Right forelimb (tissue), 1 donor: Measurements from ENCODE around the gene TMEM253.
A peak's percentile ranks its signal among the peaks of the same experiment; 100 is the strongest.

Experiments
- DNase-seq: peaks from one replicate; pipeline ENCODE4 v3.0.0-alpha.2; 2018

The TMEM253 gene

DNA sequence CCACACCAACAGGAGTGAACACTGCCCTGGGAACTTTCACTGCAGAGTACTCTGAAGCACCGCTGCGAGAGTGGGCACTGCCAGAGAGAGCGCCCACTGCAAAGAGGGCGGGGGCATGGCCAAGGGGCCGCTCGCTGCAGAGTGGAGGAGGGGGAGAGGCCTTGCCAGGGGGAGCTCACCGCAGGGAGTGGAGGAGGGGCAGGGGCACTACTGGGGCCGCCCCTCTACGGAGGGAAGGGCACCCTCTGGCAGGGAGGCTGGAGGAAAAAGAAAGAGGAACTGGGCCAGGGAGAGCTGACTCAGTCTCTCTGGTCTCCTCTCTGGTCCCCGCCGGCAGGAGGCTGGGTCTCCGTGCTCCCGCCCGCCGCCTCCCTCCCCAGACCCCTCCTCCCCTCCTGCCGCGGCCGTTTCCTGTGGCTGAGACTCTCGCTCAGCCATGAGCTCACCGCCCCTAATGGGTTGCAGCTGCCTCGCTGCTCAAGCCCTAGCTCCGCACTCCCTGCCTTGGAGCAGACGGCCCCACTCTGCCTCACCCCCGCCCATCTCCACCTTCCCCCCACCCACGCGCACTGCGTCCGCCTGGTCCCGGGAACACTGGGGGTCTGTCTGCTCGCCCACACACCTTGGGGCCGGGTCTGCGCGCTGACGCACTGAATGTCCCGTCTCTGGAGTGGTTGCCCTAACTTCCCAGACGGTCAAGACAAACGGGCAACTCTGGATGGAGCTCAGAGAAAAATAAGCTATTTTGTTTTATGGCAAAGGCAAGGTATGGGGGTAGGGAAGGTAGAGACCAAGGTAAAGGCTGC, 29.4 kb upstream of the TMEM253 start:
- DNase-seq, result peak; percentile 95

DNA sequence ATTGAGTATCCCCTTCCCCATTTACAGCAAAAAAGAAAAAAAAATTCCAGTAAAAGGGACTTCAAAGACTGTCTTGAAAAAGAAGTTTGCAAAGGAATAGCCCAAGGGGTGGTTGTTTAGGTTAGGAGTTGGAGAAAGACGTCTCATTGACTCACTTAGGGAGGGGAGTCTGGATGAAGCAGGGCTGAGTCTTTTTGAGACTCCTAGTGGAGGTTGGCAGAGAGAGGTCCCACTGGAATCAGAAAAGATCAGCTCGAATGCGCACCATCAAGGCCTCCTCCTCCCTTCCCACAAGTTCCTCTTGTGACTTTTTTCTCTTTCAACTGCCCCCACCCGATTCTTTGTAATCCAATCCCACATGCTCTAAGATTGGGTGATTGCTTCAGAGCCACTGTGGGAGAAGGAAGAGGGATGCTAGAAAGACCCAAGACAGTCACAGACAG, 28.8 kb upstream of the TMEM253 start:
- no peak for DNase-seq

DNA sequence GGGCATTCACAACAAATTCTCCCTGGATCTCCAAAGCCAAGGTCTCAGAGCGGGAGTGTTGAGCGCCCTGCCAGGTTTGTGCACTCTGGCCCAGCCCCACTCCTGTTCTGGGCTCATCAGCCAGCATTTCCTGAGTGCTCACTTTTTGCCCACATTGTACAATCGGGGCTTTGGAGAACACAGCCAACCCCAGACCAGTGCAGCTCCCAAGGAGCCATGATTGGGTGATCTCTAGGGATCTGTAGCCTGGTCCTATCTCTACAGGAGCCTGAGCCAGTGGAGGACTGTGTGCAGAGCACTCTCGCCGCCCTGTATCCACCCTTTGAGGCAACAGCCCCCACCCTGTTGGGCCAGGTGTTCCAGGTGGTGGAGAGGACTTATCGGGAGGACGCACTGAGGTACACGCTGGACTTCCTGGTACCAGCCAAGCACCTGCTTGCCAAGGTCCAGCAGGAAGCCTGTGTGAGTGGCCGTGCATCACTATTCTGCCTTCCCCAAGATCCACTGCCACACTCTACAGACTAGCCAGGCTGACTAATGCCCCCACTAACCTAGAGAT, 28.0 kb upstream of the TMEM253 start:
- no peak for DNase-seq

DNA sequence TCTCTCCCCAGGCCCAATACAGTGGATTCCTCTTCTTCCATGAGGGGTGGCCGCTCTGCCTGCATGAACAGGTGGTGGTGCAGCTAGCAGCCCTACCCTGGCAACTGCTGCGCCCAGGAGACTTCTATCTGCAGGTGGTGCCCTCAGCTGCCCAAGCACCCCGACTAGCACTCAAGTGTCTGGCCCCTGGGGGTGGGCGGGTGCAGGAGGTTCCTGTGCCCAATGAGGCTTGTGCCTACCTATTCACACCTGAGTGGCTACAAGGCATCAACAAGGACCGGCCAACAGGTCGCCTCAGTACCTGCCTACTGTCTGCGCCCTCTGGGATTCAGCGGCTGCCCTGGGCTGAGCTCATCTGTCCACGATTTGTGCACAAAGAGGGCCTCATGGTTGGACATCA, 26.9 kb upstream of the TMEM253 start:
- no peak for DNase-seq

DNA sequence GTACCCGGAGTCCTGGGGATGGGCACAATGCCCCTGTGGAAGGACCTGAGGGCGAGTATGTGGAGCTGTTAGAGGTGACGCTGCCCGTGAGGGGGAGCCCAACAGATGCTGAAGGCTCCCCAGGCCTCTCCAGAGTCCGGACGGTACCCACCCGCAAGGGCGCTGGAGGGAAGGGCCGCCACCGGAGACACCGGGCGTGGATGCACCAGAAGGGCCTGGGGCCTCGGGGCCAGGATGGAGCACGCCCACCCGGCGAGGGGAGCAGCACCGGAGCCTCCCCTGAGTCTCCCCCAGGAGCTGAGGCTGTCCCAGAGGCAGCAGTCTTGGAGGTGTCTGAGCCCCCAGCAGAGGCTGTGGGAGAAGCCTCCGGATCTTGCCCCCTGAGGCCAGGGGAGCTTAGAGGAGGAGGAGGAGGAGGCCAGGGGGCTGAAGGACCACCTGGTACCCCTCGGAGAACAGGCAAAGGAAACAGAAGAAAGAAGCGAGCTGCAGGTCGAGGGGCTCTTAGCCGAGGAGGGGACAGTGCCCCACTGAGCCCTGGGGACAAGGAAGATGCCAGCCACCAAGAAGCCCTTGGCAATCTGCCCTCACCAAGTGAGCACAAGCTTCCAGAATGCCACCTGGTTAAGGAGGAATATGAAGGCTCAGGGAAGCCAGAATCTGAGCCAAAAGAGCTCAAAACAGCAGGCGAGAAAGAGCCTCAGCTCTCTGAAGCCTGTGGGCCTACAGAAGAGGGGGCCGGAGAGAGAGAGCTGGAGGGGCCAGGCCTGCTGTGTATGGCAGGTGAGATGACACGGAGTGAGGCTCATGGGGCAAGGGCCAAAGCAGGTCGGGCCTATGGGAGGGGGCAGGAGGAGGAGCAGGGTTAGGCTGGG, 26.2 kb upstream of the TMEM253 start:
- DNase-seq, result no peak

DNA sequence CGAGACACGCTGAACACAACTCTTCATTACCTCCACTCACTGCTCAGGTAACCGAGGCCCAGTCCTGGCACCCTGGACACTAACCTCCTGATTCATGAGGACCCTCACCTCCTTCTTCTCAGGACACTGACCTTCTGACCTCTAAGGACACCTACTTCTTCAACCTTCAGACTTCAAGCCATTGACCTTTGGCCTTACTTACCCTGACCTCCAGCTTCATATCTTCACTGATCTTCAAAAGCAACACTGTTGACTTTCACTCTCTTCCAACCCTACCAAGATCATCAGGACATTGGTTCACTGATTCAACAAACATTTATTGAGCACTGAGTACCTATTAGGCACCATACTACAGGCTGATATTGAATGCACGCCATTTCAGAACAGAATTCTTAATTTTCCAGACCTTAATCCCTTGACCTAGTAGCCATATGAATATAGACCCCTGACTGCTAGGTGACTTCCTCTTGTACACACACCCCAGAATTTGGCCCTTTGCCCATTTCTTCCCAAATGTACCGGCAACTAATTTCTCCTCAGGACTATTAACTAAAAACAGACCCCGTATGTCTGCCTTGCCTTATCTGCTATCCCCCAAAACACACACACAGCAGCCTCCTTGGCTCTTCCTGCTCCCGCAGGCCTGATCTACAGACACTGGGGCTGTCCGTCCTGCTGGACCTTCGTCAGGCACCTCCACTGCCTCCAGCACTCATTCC, 25.0 kb upstream of the TMEM253 start:
- no peak for DNase-seq

DNA sequence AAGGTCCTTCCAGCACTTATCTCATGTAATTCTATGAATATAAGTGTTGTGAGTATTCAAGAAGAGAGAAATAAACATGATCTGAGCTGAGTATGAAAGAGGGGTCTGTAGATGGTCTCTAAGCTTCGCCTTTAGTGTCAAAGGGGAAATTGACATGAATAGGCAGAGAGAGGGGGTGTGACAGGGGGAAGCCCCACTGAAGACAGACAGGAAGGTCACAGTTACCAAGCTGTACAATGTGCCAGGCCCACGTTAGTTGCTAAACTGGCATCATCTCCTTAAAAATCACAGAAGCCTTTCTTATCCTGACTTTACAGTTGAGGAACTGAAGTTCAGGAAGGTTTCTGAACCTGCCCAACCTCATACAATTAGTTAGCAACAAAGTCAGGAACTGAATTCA, 23.2 kb upstream of the TMEM253 start:
- no peak for DNase-seq

DNA sequence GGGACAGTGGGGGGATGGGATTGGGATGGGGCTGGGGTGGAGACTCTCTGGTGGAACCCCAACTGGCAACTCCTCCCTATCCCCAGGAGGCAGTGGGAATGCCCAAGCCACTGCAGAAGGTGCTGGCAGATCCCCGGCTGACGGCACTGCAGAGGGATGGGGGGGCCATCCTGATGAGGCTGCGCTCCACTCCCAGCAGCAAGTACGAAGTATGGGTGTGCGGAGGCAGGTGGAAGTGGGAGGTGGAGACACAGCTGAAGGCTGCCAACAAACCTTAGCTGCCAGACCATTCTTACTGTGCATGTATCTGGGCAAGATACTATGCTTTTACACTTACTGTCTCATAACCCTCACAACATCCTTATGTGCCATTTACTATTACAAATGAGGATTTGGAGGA, 22.6 kb upstream of the TMEM253 start:
- no peak for DNase-seq

DNA sequence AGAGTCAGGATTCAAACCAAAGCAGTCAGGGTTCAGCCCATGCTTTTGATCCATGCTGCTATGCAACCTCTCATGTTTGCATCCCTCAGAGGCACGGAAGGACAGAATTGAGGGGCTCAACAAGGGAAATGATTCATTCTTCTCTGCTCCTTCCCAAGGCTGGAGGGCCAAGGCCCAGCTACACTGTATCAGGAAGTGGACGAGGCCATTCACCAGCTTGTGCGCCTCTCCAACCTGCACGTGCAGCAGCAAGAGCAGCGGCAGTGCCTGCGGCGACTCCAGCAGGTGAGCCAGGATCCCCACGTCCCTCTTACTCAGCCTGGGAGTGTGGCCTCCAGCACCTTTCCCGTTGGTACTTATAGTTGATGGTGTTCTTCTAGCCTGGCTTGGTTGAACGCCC, 22.1 kb upstream of the TMEM253 start:
- DNase-seq, result no peak

DNA sequence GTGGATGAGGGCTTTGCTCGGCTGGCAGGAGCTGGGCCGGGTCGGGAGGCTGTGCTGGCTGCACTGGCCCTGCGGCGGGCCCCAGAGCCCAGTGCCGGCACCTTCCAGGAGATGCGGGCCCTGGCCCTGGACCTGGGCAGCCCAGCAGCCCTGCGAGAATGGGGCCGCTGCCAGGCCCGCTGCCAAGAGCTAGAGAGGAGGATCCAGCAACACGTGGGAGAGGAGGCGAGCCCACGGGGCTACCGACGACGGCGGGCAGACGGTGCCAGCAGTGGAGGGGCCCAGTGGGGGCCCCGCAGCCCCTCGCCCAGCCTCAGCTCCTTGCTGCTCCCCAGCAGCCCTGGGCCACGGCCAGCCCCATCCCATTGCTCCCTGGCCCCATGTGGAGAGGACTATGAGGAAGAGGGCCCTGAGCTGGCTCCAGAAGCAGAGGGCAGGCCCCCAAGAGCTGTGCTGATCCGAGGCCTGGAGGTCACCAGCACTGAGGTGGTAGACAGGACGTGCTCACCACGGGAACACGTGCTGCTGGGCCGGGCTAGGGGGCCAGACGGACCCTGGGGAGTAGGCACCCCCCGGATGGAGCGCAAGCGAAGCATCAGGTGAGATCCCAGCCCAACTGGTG, 19.2 kb upstream of the TMEM253 start:
- no peak for DNase-seq

DNA sequence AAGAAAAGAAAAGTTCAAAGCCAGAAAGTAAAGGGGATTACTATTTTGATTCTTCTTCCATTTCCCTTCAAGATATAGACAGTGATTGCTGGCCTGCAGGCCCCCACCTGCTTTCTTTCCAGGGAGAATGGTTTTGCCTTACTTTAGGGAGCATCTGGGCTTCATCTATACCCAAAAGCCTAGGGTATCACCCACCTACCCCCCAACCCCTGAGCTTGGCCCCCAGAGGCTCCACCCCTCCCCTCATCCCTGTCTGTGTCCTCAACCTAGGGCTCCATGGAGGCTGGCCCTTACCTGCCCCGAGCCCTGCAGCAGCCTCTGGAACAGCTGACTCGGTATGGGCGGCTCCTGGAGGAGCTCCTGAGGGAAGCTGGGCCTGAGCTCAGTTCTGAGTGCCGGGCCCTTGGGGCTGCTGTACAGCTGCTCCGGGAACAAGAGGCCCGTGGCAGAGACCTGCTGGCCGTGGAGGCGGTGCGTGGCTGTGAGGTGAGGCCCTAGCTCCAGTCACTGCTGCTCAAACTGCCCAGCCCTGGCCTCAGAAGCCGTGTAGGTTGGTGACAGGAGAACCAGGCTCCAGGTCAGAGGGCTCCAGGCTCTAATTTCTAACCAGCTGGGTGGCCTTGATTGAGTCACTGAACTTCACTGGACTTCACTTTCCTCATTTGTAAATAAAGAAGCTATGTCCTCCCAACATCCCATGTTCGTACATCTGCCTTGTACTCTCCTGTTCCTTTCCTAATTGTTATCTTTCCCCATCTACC, 17.1 kb upstream of the TMEM253 start:
- no peak for DNase-seq

DNA sequence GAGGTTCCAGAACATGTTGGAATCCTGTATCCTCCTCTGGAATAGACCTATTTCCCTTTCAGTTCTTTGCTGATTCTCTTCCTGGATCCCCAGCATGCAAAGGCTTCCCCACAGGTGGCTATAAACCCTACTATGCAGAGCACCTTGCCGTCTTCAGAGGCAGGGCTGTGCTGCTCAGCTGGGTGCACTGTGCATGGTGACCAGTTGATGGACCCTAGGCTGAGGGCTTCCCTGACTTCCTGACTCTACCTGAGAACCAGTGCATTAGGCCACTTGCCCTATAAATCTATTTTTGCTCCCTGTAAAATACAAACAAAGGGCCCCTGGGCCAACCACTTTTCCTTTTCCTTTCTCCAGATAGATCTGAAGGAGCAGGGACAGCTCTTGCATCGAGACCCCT, 16.5 kb upstream of the TMEM253 start:
- DNase-seq, result no peak

DNA sequence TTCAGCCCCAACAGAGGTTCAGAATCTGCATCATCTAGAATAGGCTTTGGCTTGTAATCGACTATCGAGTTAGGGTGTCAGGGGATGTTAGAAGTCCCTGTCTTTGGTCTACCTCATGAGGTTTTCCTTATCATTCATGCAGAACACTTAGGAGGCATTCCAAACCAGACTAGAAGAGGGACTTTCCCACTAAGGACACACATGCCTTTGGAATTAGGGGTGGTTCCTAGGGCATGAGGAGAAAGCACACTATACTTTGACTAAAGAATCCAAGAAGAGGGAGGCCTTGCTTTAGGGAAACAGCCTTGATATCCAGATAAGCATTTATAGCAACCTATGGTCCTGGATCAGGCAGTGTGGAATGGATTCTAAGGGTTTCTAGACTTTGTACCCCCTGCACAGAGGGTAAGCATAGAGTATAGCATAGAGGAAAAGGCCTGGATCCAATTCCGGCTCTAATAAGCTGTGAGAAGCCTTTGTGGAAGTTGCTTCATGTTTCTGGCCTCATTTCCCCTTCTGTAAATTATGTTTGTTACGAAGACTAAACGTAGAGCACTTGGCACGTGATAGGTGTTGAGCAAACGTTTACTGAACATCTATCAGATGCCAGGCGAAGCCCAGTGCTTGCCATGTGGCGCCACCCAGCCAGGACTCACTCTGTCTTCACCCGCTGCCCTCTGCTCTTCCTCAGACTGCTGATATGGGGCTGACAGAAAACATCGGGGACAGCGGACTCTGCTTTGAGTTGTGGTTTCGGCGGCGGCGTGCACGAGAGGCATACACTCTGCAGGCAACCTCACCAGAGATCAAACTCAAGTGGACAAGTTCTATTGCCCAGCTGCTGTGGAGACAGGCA, 15.6 kb upstream of the TMEM253 start:
- DNase-seq, result no peak

DNA sequence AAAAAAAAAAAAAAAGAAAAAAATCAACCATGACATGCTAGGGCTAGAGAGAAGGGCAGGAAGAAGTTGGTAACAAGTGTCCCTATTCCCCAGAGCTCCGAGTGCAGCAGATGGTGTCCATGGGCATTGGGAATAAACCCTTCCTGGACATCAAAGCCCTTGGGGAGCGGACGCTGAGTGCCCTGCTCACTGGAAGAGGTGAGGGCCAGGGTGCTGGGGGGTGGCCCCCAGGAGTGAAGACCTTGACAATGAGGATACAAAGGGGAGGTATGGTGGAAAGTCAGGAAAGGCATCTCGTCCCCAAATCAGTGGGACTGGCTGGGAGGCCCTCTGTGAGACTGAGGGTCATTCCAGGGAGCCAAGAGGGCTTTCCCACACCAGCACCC, 14.0 kb upstream of the TMEM253 start:
- DNase-seq, result no peak

DNA sequence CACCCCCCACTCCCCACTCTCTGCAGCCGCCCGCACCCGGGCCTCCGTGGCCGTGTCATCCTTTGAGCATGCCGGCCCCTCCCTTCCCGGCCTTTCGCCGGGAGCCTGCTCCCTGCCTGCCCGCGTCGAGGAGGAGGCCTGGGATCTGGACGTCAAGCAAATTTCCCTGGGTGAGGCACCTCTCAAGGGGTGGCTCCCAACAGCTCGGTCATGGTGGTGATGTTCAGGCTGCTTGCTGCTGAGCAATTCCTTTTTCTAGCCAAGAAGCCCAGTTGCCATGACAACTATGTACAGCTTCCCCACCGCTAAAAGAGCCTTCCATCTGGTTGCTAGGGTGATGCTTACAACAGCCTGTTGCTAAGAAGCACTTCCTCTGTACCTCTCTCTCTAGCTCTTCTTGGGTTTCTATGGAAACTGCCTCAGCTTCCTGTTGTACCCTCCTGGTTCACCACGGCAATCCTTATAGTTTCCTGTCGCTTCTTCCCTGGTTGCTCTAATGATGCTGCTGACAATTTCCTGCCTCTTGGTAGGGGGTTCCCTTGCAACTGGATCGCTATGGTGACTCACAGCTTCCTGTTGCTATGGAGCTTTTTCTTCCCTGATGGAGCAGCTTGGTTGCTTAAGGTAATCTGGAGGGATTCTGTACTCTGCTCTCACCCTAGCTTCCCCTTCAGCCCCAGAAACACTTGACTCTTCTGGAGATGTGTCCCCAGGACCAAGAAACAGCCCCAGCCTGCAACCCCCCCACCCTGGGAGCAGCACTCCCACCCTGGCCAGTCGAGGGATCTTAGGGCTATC, 13.4 kb upstream of the TMEM253 start:
- DNase-seq, result peak; percentile 50

DNA sequence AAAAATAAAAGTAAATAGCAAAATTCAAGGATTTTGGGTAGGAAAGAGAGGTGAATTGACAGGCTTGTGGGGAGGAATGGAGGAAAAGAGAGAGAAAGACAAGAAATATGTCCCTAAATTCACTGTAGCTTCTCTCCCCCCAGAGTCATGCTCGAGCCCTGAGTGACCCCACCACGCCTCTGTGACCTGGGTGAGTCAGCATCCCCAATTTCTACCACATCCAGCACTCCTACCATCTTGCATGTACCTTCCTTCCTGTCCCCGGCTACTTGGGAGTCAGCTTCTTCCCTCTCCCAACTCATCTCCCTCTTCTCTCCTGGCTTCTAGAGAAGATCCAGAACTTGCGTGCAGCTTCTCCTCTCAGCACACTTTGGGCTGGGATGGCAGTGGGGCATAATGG, 12.2 kb upstream of the TMEM253 start:
- peak; percentile 29 for DNase-seq

DNA sequence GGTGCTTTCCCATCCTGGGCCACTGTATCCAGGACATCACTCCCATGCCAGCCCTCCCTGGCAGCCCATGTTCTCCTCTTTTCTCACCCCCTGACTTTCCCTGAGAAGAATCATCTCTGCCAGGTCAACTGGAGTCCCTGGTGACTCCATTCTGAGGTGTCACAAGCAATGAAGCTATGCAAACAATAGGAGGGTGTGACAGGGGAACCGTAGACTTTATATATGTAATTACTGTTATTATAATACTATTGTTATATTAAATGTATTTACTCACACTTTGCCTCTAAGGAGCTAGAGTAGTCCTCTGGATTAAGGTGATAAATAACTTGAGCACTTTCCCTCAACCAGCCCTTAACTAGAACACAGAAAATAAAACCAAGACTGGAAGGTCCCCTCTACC, 11.6 kb upstream of the TMEM253 start:
- DNase-seq, result no peak

DNA sequence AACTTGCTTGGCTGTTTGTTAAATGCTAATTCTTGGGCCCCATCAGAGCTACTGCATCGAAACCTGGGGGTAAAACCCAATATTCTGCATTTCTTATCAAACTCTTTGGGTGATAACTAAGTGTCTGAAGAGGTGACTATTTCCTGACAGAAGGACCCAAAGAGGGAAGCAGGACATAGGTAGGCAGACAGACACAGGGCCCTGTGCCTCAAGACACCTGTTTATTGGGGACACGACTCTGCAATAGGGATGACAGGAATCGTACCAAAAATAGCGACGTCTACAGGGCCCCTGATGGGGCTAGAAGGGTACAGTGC, 11.0 kb upstream of the TMEM253 start:
- no peak for DNase-seq

DNA sequence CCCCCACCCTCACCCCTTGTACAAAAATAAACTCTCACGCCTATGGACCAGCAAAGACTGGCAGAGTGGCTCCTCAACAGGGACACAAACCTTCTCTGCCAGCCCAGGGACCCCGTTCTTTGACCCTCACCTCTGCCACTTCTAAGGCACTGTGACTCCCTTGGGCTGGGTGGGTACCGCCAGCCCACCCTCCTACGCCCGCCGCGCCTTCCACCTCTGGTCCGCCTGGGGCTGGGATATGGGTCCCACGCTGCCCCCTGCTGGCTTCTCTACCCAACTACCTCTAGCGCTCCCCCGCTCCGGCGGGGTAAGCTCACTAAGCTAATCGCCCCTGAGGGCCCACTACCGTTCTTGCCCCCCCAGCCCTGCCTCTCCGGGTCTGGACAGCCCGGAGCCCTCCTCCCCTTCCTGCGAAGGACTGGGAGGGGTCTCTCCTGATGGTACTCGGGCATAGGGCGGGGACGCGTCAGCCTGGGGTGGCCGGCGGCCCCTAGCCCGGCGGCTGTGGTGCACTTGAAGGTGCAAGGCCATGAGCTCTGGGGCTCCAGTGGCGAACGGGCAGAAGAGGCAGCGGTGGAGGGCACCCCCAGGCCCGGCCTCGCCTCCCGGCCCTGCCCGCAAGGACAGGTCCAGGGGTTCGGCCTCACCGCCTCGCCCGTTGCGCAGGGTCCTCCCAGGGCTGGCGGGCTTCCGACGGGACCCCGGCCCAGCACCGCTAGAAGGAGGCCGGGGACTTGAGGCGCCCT, 10.5 kb upstream of the TMEM253 start:
- DNase-seq, result no peak
